Thyroid gland (tissue), 4 donors: Measurements from ENCODE around the gene IZUMO4. TPM values are rescaled to one million over a fixed set of nuclear protein-coding genes. Genes with fewer than 3 reads are reported as not detected.

Experiments
- DNase-seq, 2 donors: peaks; one replicate each; pipeline ENCODE4 v3.0.0-alpha.2; 2019
- H3K27ac ChIP-seq, 3 donors: fragments of 200-600 bp; sonication (generic); 1 replicate in 2 of 3; 2 replicates in 1 of 3; pipeline ENCODE4 v1.5.1; 2016 to 2019; ENCODE audit warnings: mild to moderate bottlenecking in 1 of 3, moderate library complexity in 1 of 3
- H3K27me3 ChIP-seq: fragments of 200-600 bp; sonication (generic); one replicate; pipeline ENCODE4 v1.5.1; 2019
- H3K36me3 ChIP-seq, 2 donors: fragments of 200-600 bp; sonication (generic); one replicate each; pipeline ENCODE4 v1.5.1; 2016 to 2019
- H3K4me1 ChIP-seq, 2 donors: fragments of 200-600 bp; sonication (generic); one replicate each; pipeline ENCODE4 v1.5.1; 2017 to 2019
- H3K4me3 ChIP-seq, 3 donors: fragments of 200-600 bp; sonication (generic); replicated peaks in 1 of 3; 1 replicate in 2 of 3; 2 replicates in 1 of 3; pipeline ENCODE4 v1.5.1; 2016; ENCODE audit warnings: mild to moderate bottlenecking in 1 of 3
- H3K9me3 ChIP-seq: fragments of 200-600 bp; sonication (generic); one replicate; pipeline ENCODE4 v1.5.1; 2017
- CTCF ChIP-seq, 6 experiments: fragments of 200-600 bp in 3 of 6; fragments of 450-650 bp in 3 of 6; sonication (generic) in 3 of 6; IDR thresholded peaks; one replicate each; pipeline ENCODE4 v1.5.1; 2016 to 2019; ENCODE audit warnings: antibody characterized with exemption in 6 of 6, mild to moderate bottlenecking in 2 of 6, inconsistent platforms in 1 of 6, moderate library complexity in 1 of 6
- POLR2A ChIP-seq, 2 donors: fragments of 450-650 bp; IDR thresholded peaks; one replicate each; pipeline ENCODE4 v1.6.1; 2017; ENCODE audit warnings: antibody characterized with exemption in 2 of 2, mild to moderate bottlenecking in 2 of 2, moderate library complexity in 1 of 2
- WGBS, 2 donors: methylation state at CpG; one replicate each; pipeline ENCODE4 v1.1.5; 2017; 5-methylcytosine and 5-hydroxymethylcytosine counted together
- intact Hi-C: fragments of 100-400 bp; cut with DNase I; formaldehyde crosslinking; loops from one replicate; pipeline ENCODE4 v1.15.1; 2023
- total RNA-seq, 4 donors: library from RNA; depleted of rRNA; stranded (reverse); fragments of >200 nt; gene quantifications; one replicate each; pipeline ENCODE4 v1.2.3, GENCODE V29; 2016

IZUMO4 gene
- total RNA-seq, 4 donors from 2014 or later = 1.1 to 4.2 (median 2.9) TPM

- peak; percentile 88 to 99 for TF ChIP-seq POLR2A (IDR thresholded peaks at IDR 0.05)
- TF ChIP-seq CTCF (IDR thresholded peaks at IDR 0.05) = no peak
- Histone ChIP-seq H3K27ac (peak overlapping the region; percentile 96 to 100 (median 100)), H3K4me3 (peak overlapping the region; percentile 29 to 81 (median 73)), H3K27me3 (no peaks in the 10 kb centered on the region), H3K4me1 (peaks cover 37 to 55% of the 10 kb centered on the region in 2 donors), H3K36me3 (no peaks in the 10 kb centered on the region), H3K9me3 (no peaks in the 10 kb centered on the region)
- peak; percentile 54 to 56 for DNase-seq
- WGBS, 2 donors = 0% methylated on average over 6 of the region's 55 CpGs; no CpG with 5 or more reads in 1 of the 2 donors
- intact Hi-C loops = no loop called here
Observed at GRCh38 chr19:2060884-2061494, 35.7 kb upstream of the IZUMO4 start.

DNA sequence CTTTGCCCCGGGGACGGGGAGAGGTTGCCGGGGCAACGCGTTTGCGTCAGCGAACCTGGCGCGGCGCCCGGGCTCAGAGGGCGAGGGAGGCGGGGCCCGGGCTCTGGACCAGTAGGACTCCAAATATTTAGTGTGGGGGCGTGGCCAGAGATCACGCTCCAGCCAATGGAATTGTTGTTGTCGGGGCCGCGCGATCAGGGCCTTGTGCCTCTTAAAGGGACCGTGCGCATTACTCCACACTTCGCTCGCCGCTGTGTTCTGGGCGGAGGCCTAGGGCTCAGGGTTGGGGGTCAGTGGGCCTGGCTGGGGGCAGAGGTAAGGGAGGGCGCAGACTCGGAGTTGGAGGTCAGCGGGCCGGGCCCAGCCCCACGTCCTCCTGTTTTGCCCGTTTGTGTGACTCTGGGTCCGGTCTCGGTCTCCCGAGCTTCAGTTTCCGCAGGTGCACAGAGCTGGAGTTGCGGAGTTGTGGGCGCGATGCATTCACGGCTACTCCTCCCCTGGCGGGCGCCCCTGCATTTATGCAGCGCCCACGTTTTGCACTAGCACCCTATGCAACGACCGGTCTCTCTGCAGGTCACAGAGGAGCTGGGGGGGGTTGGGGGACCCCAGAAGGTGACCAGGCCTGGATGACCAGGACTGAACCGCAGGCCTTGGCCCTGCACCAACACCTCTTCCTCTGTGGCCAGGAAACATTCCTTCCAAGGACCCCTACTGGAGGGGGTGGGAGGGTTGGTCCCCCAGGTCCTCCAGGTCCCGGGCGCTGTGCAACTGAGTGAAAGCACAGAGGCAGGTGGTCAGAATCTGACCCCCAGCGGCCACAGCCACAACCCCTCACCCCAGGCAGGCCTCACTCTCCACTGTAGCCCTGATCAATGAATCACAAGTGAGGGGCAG lies 35.0 kb upstream of the IZUMO4 start:
- peaks cover 32 to 48% of the 10 kb centered on the region in 2 donors for H3K4me1 ChIP-seq
- TF ChIP-seq CTCF (IDR thresholded peaks at IDR 0.05) = peak in 1 of 6 experiments; percentile 20
- TF ChIP-seq POLR2A (IDR thresholded peaks at IDR 0.05) = peak in 1 of 2 donors; percentile 7
- intact Hi-C loops = no loop called here

GRCh38 chr19:2062389-2062729 lies 34.4 kb upstream of the IZUMO4 start:
- intact Hi-C loops = no loop called here
- no peaks in the 10 kb centered on the region for H3K27me3 ChIP-seq
- TF ChIP-seq CTCF (IDR thresholded peaks at IDR 0.05) (no peak), POLR2A (IDR thresholded peaks at IDR 0.05) (no peak)
- H3K9me3 ChIP-seq = no peaks in the 10 kb centered on the region
- no peaks in the 10 kb centered on the region for H3K36me3 ChIP-seq
- peaks cover 32 to 42% of the 10 kb centered on the region in 2 donors for H3K4me1 ChIP-seq
- 71 to 76% methylated on average over 4 to 8 of the region's 10 CpGs for WGBS, 2 donors
- no peak overlapping the region for H3K4me3 ChIP-seq
- H3K27ac ChIP-seq = peak overlapping the region in 2 of 3 donors; percentile 96 to 100
- no peak for DNase-seq

More for the DNA sequence above, 35.0 kb upstream of the IZUMO4 start:
- H3K36me3 ChIP-seq = no peaks in the 10 kb centered on the region
- no peaks in the 10 kb centered on the region for H3K27me3 ChIP-seq
- no peaks in the 10 kb centered on the region for H3K9me3 ChIP-seq
- peak overlapping the region; percentile 96 to 100 (median 100) for H3K27ac ChIP-seq
- peak overlapping the region in 2 of 3 donors; percentile 73 to 81 for H3K4me3 ChIP-seq
- DNase-seq = peak; percentile 100
- WGBS, 2 donors = 2 to 5% methylated on average over 22 to 33 of the region's 50 CpGs

- no peaks in the 10 kb centered on the region for H3K36me3 ChIP-seq
- TF ChIP-seq CTCF (IDR thresholded peaks at IDR 0.05) = no peak
- H3K27ac ChIP-seq = no peak overlapping the region
- 88 to 93% methylated on average over 9 of the region's 9 CpGs for WGBS, 2 donors
- H3K4me3 ChIP-seq = no peak overlapping the region
- intact Hi-C loops = no loop called here
- no peaks in the 10 kb centered on the region for H3K27me3 ChIP-seq
- H3K4me1 ChIP-seq = peaks cover 32 to 37% of the 10 kb centered on the region in 2 donors
- no peaks in the 10 kb centered on the region for H3K9me3 ChIP-seq
- DNase-seq = no peak
Observed at GRCh38 chr19:2062770-2063169, 33.9 kb upstream of the IZUMO4 start.

- TF ChIP-seq POLR2A (IDR thresholded peaks at IDR 0.05) (no peak), CTCF (IDR thresholded peaks at IDR 0.05) (no peak)
- no peak overlapping the region for H3K27ac ChIP-seq
- WGBS, 2 donors = 90 to 91% methylated on average over 8 of the region's 8 CpGs
- no peaks in the 10 kb centered on the region for H3K9me3 ChIP-seq
- peaks cover 27 to 29% of the 10 kb centered on the region in 2 donors for H3K4me1 ChIP-seq
- intact Hi-C loops = no loop called here
- no peak overlapping the region for H3K4me3 ChIP-seq
- no peak for DNase-seq
- no peaks in the 10 kb centered on the region for H3K36me3 ChIP-seq
- no peaks in the 10 kb centered on the region for H3K27me3 ChIP-seq
Observed at GRCh38 chr19:2063824-2064223, 32.9 kb upstream of the IZUMO4 start.
